C4-2B (cell line): ENCODE results near the gene MRPL43.

Experiments
- H3K27ac ChIP-seq: fragments of 450-650 bp; 2 replicates; pipeline ENCODE4 v1.5.1; 2017
- CTCF ChIP-seq: fragments of 450-650 bp; conservative IDR thresholded peaks from 2 replicates; pipeline ENCODE4 v1.5.1; 2017; ENCODE audit warnings: mild to moderate bottlenecking
- ZFX ChIP-seq: fragments of 450-650 bp; IDR thresholded peaks from 2 replicates; pipeline ENCODE4 v1.6.1; 2017

The MRPL43 gene

DNA sequence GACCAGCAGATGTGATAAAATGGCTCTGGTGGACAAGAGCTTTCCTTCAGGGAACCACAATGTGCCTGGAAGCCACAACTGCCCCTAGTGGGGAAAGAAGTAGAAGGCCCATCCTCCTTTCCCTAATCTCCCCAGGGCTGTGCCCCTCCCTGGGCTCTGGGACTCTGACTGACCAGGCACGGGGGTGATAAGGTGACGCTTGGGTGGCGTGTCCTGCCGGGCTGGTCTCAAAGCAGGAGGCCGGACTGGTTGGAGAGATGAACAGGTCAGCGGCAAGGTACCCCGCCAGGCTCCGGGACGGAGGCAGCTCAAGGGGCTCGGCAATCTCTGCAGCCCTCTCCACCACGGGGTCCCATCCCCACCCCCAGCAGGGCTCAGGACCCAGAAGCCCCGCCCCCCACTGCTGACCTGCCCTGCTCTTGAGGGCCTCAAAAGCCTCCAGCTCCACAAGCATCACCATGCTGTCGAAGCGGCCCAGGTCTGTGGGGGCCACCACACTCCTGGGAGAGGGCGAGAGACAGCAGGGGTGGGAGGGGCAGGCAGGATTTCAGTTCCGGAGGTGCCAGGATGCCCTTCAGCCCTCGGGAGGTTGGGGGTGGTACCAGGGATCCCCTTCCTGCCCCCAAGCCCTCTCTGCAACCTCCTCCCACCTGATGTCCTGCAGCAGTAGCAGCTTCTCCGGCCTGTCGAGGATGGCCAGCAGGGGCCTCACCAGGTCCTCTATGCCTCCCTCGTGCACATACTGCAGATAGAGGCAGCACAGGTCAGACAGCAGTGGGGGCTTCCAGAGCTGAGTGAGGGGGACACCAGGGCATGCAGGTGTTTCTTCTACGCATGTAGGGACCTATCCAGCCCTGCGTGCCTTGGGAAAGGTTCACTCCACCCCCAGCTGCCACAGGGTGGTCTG lies 24.5 kb upstream of the MRPL43 start:
- TF ChIP-seq ZFX (no peak), CTCF (no peak)
- H3K27ac ChIP-seq, result no peak overlapping the region

DNA sequence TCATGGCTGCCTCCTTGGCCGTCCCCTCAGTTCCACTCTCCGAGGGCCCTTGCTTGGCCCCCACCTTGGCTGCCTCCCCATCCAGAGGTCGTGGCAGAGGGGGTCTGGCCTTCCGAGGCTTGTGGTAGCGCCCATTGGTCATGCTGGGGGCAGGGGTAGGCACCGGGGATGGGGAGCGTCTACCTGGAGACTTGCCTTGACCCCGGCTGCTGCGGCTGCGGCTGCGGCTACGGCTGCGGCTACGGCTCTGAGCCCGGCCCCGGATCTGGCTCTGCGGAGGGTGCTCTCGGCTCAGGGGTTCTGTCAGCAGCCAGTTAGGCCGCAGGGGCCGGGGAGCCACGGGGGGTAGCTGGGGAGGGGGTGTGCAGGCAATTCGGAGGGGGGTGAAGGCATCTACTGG lies 23.0 kb upstream of the MRPL43 start:
- no peak overlapping the region for H3K27ac ChIP-seq
- TF ChIP-seq CTCF (no peak), ZFX (no peak)

- H3K27ac ChIP-seq, result no peak overlapping the region
- TF ChIP-seq ZFX (no peak), CTCF (no peak)
Observed at GRCh38 chr10:101008823-101009423, 21.6 kb upstream of the MRPL43 start.

DNA sequence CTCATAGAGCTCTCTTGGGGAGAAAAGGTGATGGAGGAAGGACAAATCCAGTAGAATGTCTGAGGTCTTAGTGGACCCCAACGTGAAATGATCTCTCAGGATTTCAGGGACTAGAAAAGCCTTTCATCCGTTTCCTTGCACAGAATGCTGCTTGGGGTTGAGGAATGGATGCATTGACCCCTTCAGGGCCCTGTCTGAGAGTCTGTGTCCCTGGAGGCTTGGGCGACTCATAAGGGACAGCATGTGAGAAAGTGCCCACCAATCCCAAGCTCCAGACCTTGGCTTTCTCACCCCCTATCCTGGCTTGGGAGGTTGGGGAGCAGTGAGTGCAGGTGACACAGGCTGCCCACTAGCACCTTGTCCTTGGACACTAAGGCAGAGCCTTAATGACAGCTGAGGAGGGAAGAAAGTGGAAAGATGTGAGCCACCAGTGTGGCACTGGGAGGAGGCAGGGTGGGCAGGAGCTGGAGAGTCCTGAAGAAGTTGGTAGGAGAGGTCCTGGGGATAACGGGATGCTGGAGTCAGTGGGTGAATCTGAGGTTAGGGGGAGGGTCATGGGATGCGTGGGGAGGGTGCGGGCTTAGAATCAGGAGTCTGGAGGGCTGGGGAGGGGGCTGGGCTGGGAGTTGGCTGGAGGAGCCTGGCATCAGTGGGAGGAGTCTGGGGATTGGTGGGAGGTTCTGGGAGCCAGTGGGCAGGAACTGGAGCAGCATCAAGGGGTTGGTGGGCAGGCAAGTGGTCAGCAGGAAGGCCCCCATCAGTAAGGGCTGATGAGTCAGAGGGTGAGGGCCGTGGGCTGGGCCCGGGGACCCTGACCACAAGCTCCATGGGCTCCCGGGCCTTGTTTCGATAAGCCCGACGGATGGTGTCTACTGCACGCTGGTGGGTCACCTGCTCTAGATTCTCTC lies 20.9 kb upstream of the MRPL43 start:
- H3K27ac ChIP-seq, result no peak overlapping the region
- no peak for TF ChIP-seq ZFX
- no peak for TF ChIP-seq CTCF

GRCh38 chr10:101007099-101007711 lies 19.9 kb upstream of the MRPL43 start:
- H3K27ac ChIP-seq, result no peak overlapping the region
- no peak for TF ChIP-seq CTCF
- TF ChIP-seq ZFX, result no peak

GRCh38 chr10:101006593-101007098 lies 19.3 kb upstream of the MRPL43 start:
- TF ChIP-seq CTCF (no peak), ZFX (no peak)
- H3K27ac ChIP-seq, result no peak overlapping the region
